Neural cell (in vitro differentiated cells): Measurements from ENCODE around the gene TMEM101. TPM values are rescaled to one million over a fixed set of nuclear protein-coding genes. Genes with fewer than 3 reads are reported as not detected.

Source experiments
- H2AFZ ChIP-seq: fragments of 200-600, 300-800 bp; sonication (generic), shearing (Covaris generic); 2 replicates; pipeline ENCODE4 v1.6.0; 2014; ENCODE audit warnings: low read depth, mild to moderate bottlenecking, antibody characterized with exemption, low read length, moderate library complexity
- H3F3A ChIP-seq: fragments of 200-600 bp; shearing (Covaris generic); 2 replicates; pipeline ENCODE4 v1.6.1; 2016; ENCODE audit warnings: mild to moderate bottlenecking, moderate library complexity, mixed read lengths, antibody characterized with exemption, low read length; ENCODE audit not compliant: insufficient read depth, poor library complexity, severe bottlenecking
- H3K27ac ChIP-seq: fragments of 200-600, 300-800 bp; sonication (generic), shearing (Covaris generic); 2 replicates; pipeline ENCODE4 v1.5.1; 2014; ENCODE audit warnings: mild to moderate bottlenecking, low read length, moderate library complexity
- H3K27me3 ChIP-seq: fragments of 300-800, 200-600 bp; sonication (generic), shearing (Covaris generic); 2 replicates; pipeline ENCODE4 v1.6.0; 2014; ENCODE audit warnings: mild to moderate bottlenecking, low read depth, low read length, moderate library complexity; ENCODE audit not compliant: insufficient read depth
- H3K36me3 ChIP-seq: fragments of 300-800, 200-600 bp; sonication (generic), shearing (Covaris generic); 2 replicates; pipeline ENCODE4 v1.5.1; 2014; ENCODE audit warnings: mild to moderate bottlenecking, antibody characterized with exemption, low read length, moderate library complexity; ENCODE audit not compliant: insufficient read depth
- H3K4me2 ChIP-seq: fragments of 300-800, 200-600 bp; sonication (generic), shearing (Covaris generic); 2 replicates; pipeline ENCODE4 v1.6.0; 2014; ENCODE audit warnings: mild to moderate bottlenecking, low read length
- H3K4me3 ChIP-seq: fragments of 300-800, 200-600 bp; sonication (generic), shearing (Covaris generic); 2 replicates; pipeline ENCODE4 v1.5.1; 2014; ENCODE audit warnings: mild to moderate bottlenecking, low read length, moderate library complexity
- H3K79me2 ChIP-seq: fragments of 200-600 bp; shearing (Covaris generic); replicated peaks from 2 replicates; pipeline ENCODE4 v1.6.0; 2014; ENCODE audit warnings: mild to moderate bottlenecking, low read length, moderate library complexity; ENCODE audit not compliant: insufficient read depth
- H3K9ac ChIP-seq: fragments of 300-800, 200-600 bp; sonication (generic), shearing (Covaris generic); 2 replicates; pipeline ENCODE4 v1.6.1; 2016; ENCODE audit warnings: mild to moderate bottlenecking, low read length, mixed read lengths
- H3K9me2 ChIP-seq: fragments of 200-600 bp; shearing (Covaris generic); 2 replicates; pipeline ENCODE4 v1.6.1; 2016; ENCODE audit warnings: mild to moderate bottlenecking, low read length, mixed read lengths; ENCODE audit not compliant: insufficient read depth
- H3K9me3 ChIP-seq: fragments of 200-600, 300-800 bp; sonication (generic), shearing (Covaris generic); 2 replicates; pipeline ENCODE4 v1.6.1; 2016; ENCODE audit warnings: mild to moderate bottlenecking, mixed run types, low read length, moderate library complexity, mixed read lengths
- H4K20me1 ChIP-seq: fragments of 200-600 bp; shearing (Covaris generic); 2 replicates; pipeline ENCODE4 v1.6.1; 2016; ENCODE audit warnings: mild to moderate bottlenecking, mixed run types; ENCODE audit not compliant: insufficient read depth
- EP300 ChIP-seq: fragments of 450-650 bp; conservative IDR thresholded peaks from 2 replicates; pipeline ENCODE4 v1.6.1; 2014; ENCODE audit warnings: antibody characterized with exemption, mild to moderate bottlenecking, moderate library complexity; ENCODE audit not compliant: poor library complexity, severe bottlenecking
- EZH2 ChIP-seq: fragments of 200-600, 300-800 bp; shearing (Covaris generic), sonication (generic); IDR thresholded peaks from 2 replicates; pipeline ENCODE4 v1.6.1; 2014; ENCODE audit warnings: antibody characterized with exemption, low read length, borderline replicate concordance, mild to moderate bottlenecking; ENCODE audit not compliant: insufficient read depth, poor library complexity, severe bottlenecking
- MXI1 ChIP-seq: fragments of 450-650 bp; conservative IDR thresholded peaks from 2 replicates; pipeline ENCODE4 v1.6.1; 2014; ENCODE audit warnings: antibody characterized with exemption, mild to moderate bottlenecking; ENCODE audit not compliant: poor library complexity, severe bottlenecking
- POLR2AphosphoS5 ChIP-seq: IDR thresholded peaks from 2 replicates; pipeline ENCODE4 v1.6.1; 2012
- RAD21 ChIP-seq: fragments of 450-650 bp; conservative IDR thresholded peaks from 2 replicates; pipeline ENCODE4 v1.6.1; 2014; ENCODE audit warnings: antibody characterized with exemption, mild to moderate bottlenecking, moderate library complexity
- SMC3 ChIP-seq: fragments of 450-650 bp; conservative IDR thresholded peaks from 2 replicates; pipeline ENCODE4 v1.6.1; 2014; ENCODE audit warnings: antibody characterized with exemption, mild to moderate bottlenecking, moderate library complexity; ENCODE audit not compliant: poor library complexity
- TAF1 ChIP-seq: IDR thresholded peaks from 2 replicates; pipeline ENCODE4 v1.6.1; 2012; ENCODE audit warnings: low read depth
- polyA plus RNA-seq: library from polyadenylated mRNA; depleted of rRNA; stranded (reverse); fragments of >200 nt; gene quantifications from 2 replicates; pipeline ENCODE4 v1.2.3, GENCODE V29; 2014
- TF ChIP-seq, protein P1 (sequence below): fragments of 450-650 bp; IDR thresholded peaks from 2 replicates; pipeline ENCODE4 v1.5.1; 2014; ENCODE audit warnings: antibody characterized with exemption, mild to moderate bottlenecking, moderate library complexity; ENCODE audit not compliant: poor library complexity, severe bottlenecking
- TF ChIP-seq, protein P2 (sequence below): IDR thresholded peaks from 2 replicates; pipeline ENCODE4 v1.6.1; 2012; ENCODE audit warnings: borderline replicate concordance

TMEM101 gene
- polyA plus RNA-seq, 1 donor from 2014 or later = 59.3 TPM

DNA sequence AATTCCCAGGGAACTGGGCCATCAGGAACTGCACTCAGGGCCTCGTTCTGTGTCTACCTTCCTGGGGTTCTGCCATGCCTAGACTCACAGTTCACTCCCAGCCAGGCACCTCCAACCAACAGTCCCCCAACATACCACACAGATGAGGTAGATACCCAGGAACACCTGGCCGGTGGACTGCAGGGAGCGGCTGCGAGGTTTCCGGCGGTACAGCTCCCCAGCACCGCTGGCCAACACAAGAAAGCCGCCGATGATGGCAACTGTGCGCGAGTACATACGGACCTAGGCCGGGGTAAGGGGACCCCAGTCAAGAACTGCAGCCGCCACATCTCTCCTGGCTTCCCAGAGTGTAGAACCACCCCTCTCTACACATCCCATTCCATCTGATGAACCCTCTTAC, 1.9 kb downstream of the TMEM101 start:
- Histone ChIP-seq H3K9ac (no peak overlapping the region), H3K9me3 (no peaks in the 10 kb centered on the region), H3K4me3 (no peak overlapping the region), H3K4me2 (no peak overlapping the region), H3F3A (no peaks in the 10 kb centered on the region), H3K27me3 (peaks cover 4% of the 10 kb centered on the region), H3K27ac (no peak overlapping the region), H3K36me3 (no peaks in the 10 kb centered on the region), H4K20me1 (no peaks in the 10 kb centered on the region), H2AFZ (no peak overlapping the region), H3K9me2 (no peaks in the 10 kb centered on the region), H3K79me2 (no peaks in the 10 kb centered on the region)
- TF ChIP-seq POLR2AphosphoS5 (no peak), TAF1 (no peak), EZH2 (no peak), EP300 (no peak), RAD21 (no peak), SMC3 (no peak), MXI1 (no peak)
- TF ChIP-seq, protein P1, sequence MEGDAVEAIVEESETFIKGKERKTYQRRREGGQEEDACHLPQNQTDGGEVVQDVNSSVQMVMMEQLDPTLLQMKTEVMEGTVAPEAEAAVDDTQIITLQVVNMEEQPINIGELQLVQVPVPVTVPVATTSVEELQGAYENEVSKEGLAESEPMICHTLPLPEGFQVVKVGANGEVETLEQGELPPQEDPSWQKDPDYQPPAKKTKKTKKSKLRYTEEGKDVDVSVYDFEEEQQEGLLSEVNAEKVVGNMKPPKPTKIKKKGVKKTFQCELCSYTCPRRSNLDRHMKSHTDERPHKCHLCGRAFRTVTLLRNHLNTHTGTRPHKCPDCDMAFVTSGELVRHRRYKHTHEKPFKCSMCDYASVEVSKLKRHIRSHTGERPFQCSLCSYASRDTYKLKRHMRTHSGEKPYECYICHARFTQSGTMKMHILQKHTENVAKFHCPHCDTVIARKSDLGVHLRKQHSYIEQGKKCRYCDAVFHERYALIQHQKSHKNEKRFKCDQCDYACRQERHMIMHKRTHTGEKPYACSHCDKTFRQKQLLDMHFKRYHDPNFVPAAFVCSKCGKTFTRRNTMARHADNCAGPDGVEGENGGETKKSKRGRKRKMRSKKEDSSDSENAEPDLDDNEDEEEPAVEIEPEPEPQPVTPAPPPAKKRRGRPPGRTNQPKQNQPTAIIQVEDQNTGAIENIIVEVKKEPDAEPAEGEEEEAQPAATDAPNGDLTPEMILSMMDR = no peak
- TF ChIP-seq, protein P2, sequence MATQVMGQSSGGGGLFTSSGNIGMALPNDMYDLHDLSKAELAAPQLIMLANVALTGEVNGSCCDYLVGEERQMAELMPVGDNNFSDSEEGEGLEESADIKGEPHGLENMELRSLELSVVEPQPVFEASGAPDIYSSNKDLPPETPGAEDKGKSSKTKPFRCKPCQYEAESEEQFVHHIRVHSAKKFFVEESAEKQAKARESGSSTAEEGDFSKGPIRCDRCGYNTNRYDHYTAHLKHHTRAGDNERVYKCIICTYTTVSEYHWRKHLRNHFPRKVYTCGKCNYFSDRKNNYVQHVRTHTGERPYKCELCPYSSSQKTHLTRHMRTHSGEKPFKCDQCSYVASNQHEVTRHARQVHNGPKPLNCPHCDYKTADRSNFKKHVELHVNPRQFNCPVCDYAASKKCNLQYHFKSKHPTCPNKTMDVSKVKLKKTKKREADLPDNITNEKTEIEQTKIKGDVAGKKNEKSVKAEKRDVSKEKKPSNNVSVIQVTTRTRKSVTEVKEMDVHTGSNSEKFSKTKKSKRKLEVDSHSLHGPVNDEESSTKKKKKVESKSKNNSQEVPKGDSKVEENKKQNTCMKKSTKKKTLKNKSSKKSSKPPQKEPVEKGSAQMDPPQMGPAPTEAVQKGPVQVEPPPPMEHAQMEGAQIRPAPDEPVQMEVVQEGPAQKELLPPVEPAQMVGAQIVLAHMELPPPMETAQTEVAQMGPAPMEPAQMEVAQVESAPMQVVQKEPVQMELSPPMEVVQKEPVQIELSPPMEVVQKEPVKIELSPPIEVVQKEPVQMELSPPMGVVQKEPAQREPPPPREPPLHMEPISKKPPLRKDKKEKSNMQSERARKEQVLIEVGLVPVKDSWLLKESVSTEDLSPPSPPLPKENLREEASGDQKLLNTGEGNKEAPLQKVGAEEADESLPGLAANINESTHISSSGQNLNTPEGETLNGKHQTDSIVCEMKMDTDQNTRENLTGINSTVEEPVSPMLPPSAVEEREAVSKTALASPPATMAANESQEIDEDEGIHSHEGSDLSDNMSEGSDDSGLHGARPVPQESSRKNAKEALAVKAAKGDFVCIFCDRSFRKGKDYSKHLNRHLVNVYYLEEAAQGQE = no peak

DNA sequence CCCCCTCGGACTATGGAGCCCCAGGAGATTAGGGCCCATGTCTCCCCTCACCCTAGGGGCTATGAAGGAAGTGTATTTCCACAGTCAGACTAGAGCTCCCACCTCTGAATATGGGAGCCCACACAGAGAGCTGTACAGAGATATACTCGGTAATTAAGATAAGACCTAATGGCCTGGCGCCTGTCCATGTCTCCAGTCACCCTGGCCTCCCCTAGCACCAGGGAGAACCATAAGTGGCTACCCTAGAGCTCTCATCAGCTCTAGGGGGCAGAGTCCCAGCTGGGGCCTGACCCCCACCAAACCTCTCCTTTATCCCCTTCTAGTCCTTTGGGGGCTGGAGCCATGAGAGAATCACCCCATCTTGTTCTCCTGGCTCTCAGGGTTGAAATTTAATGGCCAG, 2.4 kb downstream of the TMEM101 start:
- H3F3A ChIP-seq = no peaks in the 10 kb centered on the region
- no peaks in the 10 kb centered on the region for H3K36me3 ChIP-seq
- H3K27me3 ChIP-seq = peaks cover 9% of the 10 kb centered on the region
- no peak overlapping the region for H3K27ac ChIP-seq
- TF ChIP-seq, protein P1 = no peak
- TF ChIP-seq RAD21 = no peak
- TF ChIP-seq POLR2AphosphoS5 = no peak
- TF ChIP-seq, protein P2 = no peak
- no peak for TF ChIP-seq SMC3
- TF ChIP-seq EP300 = no peak
- TF ChIP-seq TAF1 = no peak
- no peak for TF ChIP-seq EZH2
- no peak for TF ChIP-seq MXI1
- no peaks in the 10 kb centered on the region for H3K9me2 ChIP-seq
- no peak overlapping the region for H3K4me3 ChIP-seq
- H3K9ac ChIP-seq = no peak overlapping the region
- no peaks in the 10 kb centered on the region for H3K79me2 ChIP-seq
- no peaks in the 10 kb centered on the region for H4K20me1 ChIP-seq
- no peak overlapping the region for H2AFZ ChIP-seq
- no peaks in the 10 kb centered on the region for H3K9me3 ChIP-seq
- no peak overlapping the region for H3K4me2 ChIP-seq
